Esophagus muscularis mucosa (tissue), 4 donors: ENCODE data around the gene MS4A10. TPM values are rescaled to one million over a fixed set of nuclear protein-coding genes. Genes with fewer than 3 reads are reported as not detected.

ENCODE experiments used
- DNase-seq: peaks from one replicate; pipeline ENCODE4 v3.0.0-alpha.2; 2017; ENCODE audit errors: extremely low spot score
- H3K27ac ChIP-seq, 4 donors: fragments of 200-600 bp; sonication (generic); replicated peaks in 1 of 4; 1 replicate in 3 of 4; 2 replicates in 1 of 4; pipeline ENCODE4 v1.5.1; 2016 to 2019; ENCODE audit warnings: mild to moderate bottlenecking in 1 of 4
- H3K27me3 ChIP-seq, 4 donors: fragments of 200-600 bp; sonication (generic); one replicate each; pipeline versions ENCODE4 v1.5.1 to v1.6.0; 2016 to 2019
- H3K36me3 ChIP-seq, 4 donors: fragments of 200-600 bp; sonication (generic); one replicate each; pipeline ENCODE4 v1.5.1; 2016 to 2019
- H3K4me1 ChIP-seq, 4 donors: fragments of 200-600 bp; sonication (generic); one replicate each; pipeline ENCODE4 v1.5.1; 2016 to 2019
- H3K4me3 ChIP-seq, 4 donors: fragments of 200-600 bp; sonication (generic); 1 replicate in 2 of 4; 2 replicates in 2 of 4; pipeline ENCODE4 v1.5.1; 2016 to 2019; ENCODE audit warnings: mild to moderate bottlenecking in 4 of 4, moderate library complexity in 1 of 4
- H3K9me3 ChIP-seq, 4 donors: fragments of 200-600 bp; sonication (generic); 1 replicate in 3 of 4; 2 replicates in 1 of 4; pipeline ENCODE4 v1.5.1; 2016 to 2019
- CTCF ChIP-seq, 3 experiments: fragments of 200-600 bp in 2 of 3; fragments of 450-650 bp in 1 of 3; sonication (generic) in 2 of 3; IDR thresholded peaks; one replicate each; pipeline ENCODE4 v1.5.1; 2017 to 2019; ENCODE audit warnings: antibody characterized with exemption in 3 of 3, mild to moderate bottlenecking in 2 of 3, moderate library complexity in 1 of 3
- EP300 ChIP-seq: sonication (generic); formaldehyde crosslinking; IDR thresholded peaks from one replicate; pipeline ENCODE4 v1.6.1; 2017; ENCODE audit warnings: antibody characterized with exemption
- POLR2A ChIP-seq: fragments of 450-650 bp; IDR thresholded peaks from one replicate; pipeline ENCODE4 v1.6.1; 2017; ENCODE audit warnings: antibody characterized with exemption, moderate library complexity, mild to moderate bottlenecking, low read depth
- POLR2AphosphoS5 ChIP-seq, 2 donors: sonication (generic); formaldehyde crosslinking; IDR thresholded peaks; one replicate each; pipeline ENCODE4 v1.6.1; 2017; ENCODE audit warnings: antibody characterized with exemption in 2 of 2
- WGBS: methylation state at CpG from one replicate; pipeline ENCODE4 v1.1.5; 2018; 5-methylcytosine and 5-hydroxymethylcytosine counted together
- intact Hi-C: fragments of 100-400 bp; cut with DNase I; formaldehyde crosslinking; loops from one replicate; pipeline ENCODE4 v1.15.1; 2023
- total RNA-seq, 4 donors: library from RNA; depleted of rRNA; stranded (reverse); fragments of >200 nt; gene quantifications; one replicate each; pipeline versions ENCODE4 v1.1.0 to v1.2.1, GENCODE V29; 2016

The MS4A10 gene
- total RNA-seq, 4 donors from 2014 or later, result not detected

DNA sequence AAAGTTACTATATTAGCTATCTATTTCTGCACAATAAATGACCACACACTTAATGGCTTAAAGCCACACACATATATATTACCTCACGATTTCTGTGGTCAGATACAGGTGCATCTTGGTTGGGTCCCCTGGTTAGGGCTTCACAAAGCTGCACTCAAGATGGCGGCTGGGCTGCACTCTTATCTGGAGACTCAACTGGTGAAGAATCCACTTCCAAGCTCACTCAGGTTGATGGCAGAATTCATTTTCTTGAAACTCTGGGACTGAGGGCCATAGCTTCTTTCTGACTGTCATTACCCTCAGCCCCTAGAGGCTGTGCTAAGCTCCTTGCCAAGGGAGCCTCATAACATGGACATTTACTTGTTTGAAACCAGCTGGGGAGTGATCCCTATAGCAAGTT is 5.1 kb upstream of the MS4A10 start:
- Histone ChIP-seq H3K27ac (no peak overlapping the region), H3K36me3 (no peaks in the 10 kb centered on the region), H3K27me3 (no peaks in the 10 kb centered on the region), H3K9me3 (no peaks in the 10 kb centered on the region), H3K4me3 (no peak overlapping the region), H3K4me1 (peaks cover 10 to 16% (median 13%) of the 10 kb centered on the region in 4 donors)
- TF ChIP-seq POLR2AphosphoS5 (IDR thresholded peaks at IDR 0.05), result no peak
- TF ChIP-seq EP300, result no peak
- TF ChIP-seq POLR2A, result no peak
- no peak for TF ChIP-seq CTCF (IDR thresholded peaks at IDR 0.05)
- intact Hi-C loops, result no loop called here
- 89% methylated on average over 2 of the region's 2 CpGs for WGBS
- no peak for DNase-seq

DNA sequence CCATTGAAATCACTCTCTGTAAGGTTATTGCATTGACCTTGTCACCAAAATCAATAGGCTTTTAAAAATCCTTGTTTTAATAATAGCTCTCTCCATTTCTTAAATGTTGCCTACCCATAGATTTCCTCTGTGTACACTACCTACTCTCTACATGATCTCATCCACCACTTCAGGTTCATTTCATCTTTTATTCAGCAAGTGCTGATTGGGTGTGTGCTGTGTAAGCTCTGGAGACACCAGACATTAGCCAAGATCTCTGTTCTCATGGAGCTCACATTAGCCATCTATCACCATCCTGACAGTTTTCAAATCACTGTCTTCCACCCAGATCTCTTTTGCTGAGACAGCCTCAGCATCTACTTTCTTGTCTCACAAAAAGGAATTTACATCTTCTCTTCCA is 4.4 kb upstream of the MS4A10 start:
- Histone ChIP-seq H3K27me3 (no peaks in the 10 kb centered on the region), H3K9me3 (no peaks in the 10 kb centered on the region), H3K36me3 (no peaks in the 10 kb centered on the region), H3K4me1 (peaks cover 8 to 12% (median 9%) of the 10 kb centered on the region in 4 donors), H3K4me3 (no peak overlapping the region), H3K27ac (no peak overlapping the region)
- intact Hi-C loops, result no loop called here
- TF ChIP-seq POLR2AphosphoS5 (IDR thresholded peaks at IDR 0.05) (no peak), EP300 (no peak), POLR2A (no peak), CTCF (IDR thresholded peaks at IDR 0.05) (no peak)
- no peak for DNase-seq

- intact Hi-C loops, result no loop called here
- H3K36me3 ChIP-seq, result no peaks in the 10 kb centered on the region
- 79% methylated on average over 7 of the region's 7 CpGs for WGBS
- DNase-seq, result no peak
- no peaks in the 10 kb centered on the region for H3K9me3 ChIP-seq
- H3K27me3 ChIP-seq, result no peaks in the 10 kb centered on the region
- peaks cover 6 to 12% (median 9%) of the 10 kb centered on the region in 4 donors for H3K4me1 ChIP-seq
- no peak overlapping the region for H3K27ac ChIP-seq
- H3K4me3 ChIP-seq, result no peak overlapping the region
- TF ChIP-seq POLR2A (no peak), CTCF (IDR thresholded peaks at IDR 0.05) (no peak), POLR2AphosphoS5 (IDR thresholded peaks at IDR 0.05) (no peak), EP300 (no peak)
These were observed 3.7 kb upstream of the MS4A10 start for GRCh38 chr11:60781286-60781980.

GRCh38 chr11:60781981-60782316 is 3.2 kb upstream of the MS4A10 start:
- Histone ChIP-seq H3K36me3 (no peaks in the 10 kb centered on the region), H3K4me3 (no peak overlapping the region), H3K27ac (no peak overlapping the region), H3K9me3 (no peaks in the 10 kb centered on the region), H3K27me3 (no peaks in the 10 kb centered on the region), H3K4me1 (peaks cover 11 to 18% (median 13%) of the 10 kb centered on the region in 4 donors)
- WGBS, result 89% methylated on average over 4 of the region's 4 CpGs
- no peak for DNase-seq
- intact Hi-C loops, result no loop called here
- TF ChIP-seq EP300 (no peak), POLR2AphosphoS5 (IDR thresholded peaks at IDR 0.05) (no peak), CTCF (IDR thresholded peaks at IDR 0.05) (no peak), POLR2A (no peak)
